Mammary epithelial cell (primary cell): ENCODE results near the gene MRRF.
A peak's percentile ranks its signal among the peaks of the same experiment; 100 is the strongest.

ENCODE experiments used
- CTCF ChIP-seq, 2 donors: IDR thresholded peaks in 1 of 2; conservative IDR thresholded peaks in 1 of 2; 2 replicates each; pipeline ENCODE4 v1.5.1; 2011 to 2012; ENCODE audit warnings: inconsistent platforms in 2 of 2, low read length in 2 of 2, mild to moderate bottlenecking in 2 of 2, control low read depth in 1 of 2, low read depth in 1 of 2; ENCODE audit not compliant: insufficient read depth in 1 of 2; ENCODE audit errors: extremely low read depth in 1 of 2
- EZH2 ChIP-seq: IDR thresholded peaks from 2 replicates; pipeline ENCODE4 v1.6.1; 2012; ENCODE audit warnings: low read length, inconsistent platforms, borderline replicate concordance

DNA sequence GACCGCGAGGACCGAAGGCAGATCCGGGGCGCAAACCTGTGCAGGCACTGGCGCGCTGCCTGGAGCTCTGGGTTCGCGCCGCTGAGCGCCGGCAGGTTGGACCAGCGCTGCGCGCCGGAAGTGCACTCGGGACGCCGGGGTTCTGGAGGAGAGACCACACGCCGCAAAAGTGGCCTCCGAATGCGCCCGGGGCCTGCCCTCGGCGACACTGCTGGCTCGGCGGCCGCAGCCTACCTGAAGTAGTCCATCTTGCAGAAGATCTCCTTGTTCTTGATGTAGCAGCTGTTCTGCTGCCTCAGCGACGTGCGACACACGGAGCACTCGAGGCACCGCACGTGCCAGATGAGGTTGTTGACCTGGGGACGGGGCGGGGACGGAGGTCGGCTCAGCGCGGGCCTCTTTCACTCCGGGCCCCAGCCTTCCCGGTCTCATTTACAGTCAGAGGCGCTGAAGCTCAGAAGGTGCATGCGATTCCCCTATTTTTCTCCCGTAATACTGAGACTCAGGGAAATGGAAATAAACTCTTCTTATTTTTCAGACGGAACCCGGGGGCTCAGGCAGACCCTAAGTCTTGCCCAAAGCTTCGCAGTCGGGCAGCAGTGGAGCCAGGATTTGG lies 38.4 kb upstream of the MRRF start:
- TF ChIP-seq CTCF (conservative IDR thresholded peaks at IDR 0.05 in 1 of 2, IDR thresholded peaks at IDR 0.05 in 1 of 2; ENCODE audit: extremely low read depth in 1 of 2, insufficient read depth in 1 of 2, low read depth in 1 of 2, low read length in 2 of 2): no peak
- TF ChIP-seq EZH2: peak; percentile 11
